Mesothelial cell of epicardium (in vitro differentiated cells): ENCODE data around the gene RNASEH2C. TPM values are rescaled to one million over a fixed set of nuclear protein-coding genes. Genes with fewer than 3 reads are reported as not detected.
"Not testable (repeated sequence)": the region's sequence is repeated elsewhere in the genome, so short reads cannot be mapped to it uniquely, and the experiment has no call there.

ENCODE experiments used
- DNase-seq, 2 experiments: peaks; one replicate each; pipeline ENCODE4 v3.0.0; 2021; ENCODE audit warnings: low spot score in 2 of 2; ENCODE audit not compliant: unreplicated experiment in 2 of 2
- H3K27ac Mint-ChIP-seq: 2 replicates; pipeline ENCODE4 v1.8.0; 2021; ENCODE audit warnings: mixed read lengths
- H3K27me3 Mint-ChIP-seq: 2 replicates; pipeline ENCODE4 v1.8.0; 2021; ENCODE audit warnings: low read depth, mixed read lengths
- H3K36me3 Mint-ChIP-seq: 2 replicates; pipeline ENCODE4 v1.8.0; 2021; ENCODE audit warnings: mixed read lengths
- H3K4me1 Mint-ChIP-seq: 2 replicates; pipeline ENCODE4 v1.8.0; 2021; ENCODE audit warnings: mixed read lengths
- H3K4me3 Mint-ChIP-seq: 2 replicates; pipeline ENCODE4 v1.8.0; 2021; ENCODE audit warnings: mild to moderate bottlenecking, moderate library complexity, mixed read lengths
- H3K9me3 Mint-ChIP-seq: 2 replicates; pipeline ENCODE4 v1.8.0; 2021; ENCODE audit warnings: mixed read lengths
- total RNA-seq: library from RNA; stranded (reverse); gene quantifications from 3 replicates; pipeline ENCODE4 v1.2.1, GENCODE V29; 2021
- TF ChIP-seq, protein P1 (sequence below): fragments of 200-600 bp; sonication (generic); IDR thresholded peaks from one replicate; pipeline ENCODE4 v1.5.0; 2021; ENCODE audit warnings: antibody characterized with exemption; ENCODE audit not compliant: unreplicated experiment

Gene RNASEH2C
- total RNA-seq, 1 donor from 2014 or later, result 45.0 TPM

DNA sequence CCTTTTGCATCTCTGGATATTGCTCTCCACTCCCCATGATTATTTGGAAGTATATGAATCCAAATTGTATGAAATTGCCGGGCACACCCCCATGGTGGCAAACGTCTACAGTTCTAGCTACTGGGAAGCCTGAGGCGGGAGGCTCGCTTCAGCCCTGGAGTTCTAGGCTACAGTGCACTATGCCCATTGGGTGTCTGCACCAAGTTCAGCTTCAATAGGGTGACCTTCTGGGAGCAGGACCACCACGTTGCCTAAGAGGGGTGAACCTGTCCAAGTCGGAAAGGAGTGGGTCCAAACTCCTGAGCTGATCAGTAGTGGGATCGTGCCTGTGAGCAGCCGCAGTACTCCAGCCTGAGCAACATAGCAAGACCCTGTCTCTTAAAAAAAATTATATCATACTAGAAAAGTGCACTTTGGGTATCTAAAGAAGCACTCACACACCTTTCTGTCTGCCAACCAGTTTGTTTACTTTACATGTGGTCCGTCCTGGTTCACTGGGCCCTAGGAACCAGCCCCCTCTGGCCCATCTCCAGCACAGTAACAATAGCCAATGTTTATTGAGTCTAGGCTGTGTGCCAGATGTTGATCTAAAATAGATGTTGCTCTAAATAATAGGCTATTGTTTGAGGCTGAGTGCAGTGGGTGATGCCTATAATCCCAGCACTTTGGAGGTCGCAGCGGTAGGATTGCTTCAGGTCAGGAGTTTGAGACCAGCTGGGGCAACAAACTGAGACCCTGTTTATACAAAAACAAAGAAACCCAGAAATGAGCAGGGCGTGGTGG is 24.9 kb downstream of the RNASEH2C start:
- Mint-ChIP-seq H3K27ac (no peak overlapping the region), H3K27me3 (peaks cover 18% of the 10 kb centered on the region), H3K9me3 (peaks cover 9% of the 10 kb centered on the region), H3K36me3 (no peaks in the 10 kb centered on the region), H3K4me1 (peaks cover 2% of the 10 kb centered on the region), H3K4me3 (no peak overlapping the region)
- no peak for DNase-seq
- TF ChIP-seq, protein P1, sequence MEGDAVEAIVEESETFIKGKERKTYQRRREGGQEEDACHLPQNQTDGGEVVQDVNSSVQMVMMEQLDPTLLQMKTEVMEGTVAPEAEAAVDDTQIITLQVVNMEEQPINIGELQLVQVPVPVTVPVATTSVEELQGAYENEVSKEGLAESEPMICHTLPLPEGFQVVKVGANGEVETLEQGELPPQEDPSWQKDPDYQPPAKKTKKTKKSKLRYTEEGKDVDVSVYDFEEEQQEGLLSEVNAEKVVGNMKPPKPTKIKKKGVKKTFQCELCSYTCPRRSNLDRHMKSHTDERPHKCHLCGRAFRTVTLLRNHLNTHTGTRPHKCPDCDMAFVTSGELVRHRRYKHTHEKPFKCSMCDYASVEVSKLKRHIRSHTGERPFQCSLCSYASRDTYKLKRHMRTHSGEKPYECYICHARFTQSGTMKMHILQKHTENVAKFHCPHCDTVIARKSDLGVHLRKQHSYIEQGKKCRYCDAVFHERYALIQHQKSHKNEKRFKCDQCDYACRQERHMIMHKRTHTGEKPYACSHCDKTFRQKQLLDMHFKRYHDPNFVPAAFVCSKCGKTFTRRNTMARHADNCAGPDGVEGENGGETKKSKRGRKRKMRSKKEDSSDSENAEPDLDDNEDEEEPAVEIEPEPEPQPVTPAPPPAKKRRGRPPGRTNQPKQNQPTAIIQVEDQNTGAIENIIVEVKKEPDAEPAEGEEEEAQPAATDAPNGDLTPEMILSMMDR, result no peak

DNA sequence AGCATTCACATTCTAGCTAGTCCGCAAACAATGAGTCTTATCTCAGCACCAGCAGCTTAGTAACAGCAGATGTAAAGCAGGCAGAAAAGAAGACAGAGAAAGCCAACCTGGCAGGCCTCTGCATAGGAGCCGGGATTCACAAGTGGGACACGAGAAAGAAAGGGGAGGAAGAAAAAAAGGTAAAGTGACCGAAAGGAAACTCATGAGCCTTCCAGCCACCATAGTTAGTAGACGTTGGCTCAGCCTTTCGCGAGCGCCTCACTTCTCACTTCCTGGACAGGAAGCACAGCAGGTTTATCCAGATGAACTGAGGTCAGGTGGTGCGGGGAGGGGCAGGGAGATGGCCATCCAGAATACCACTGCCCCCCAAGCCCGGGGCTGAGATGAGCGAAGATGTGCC is 28.2 kb downstream of the RNASEH2C start:
- Mint-ChIP-seq H3K36me3 (no peaks in the 10 kb centered on the region), H3K4me1 (peaks cover 2% of the 10 kb centered on the region), H3K4me3 (no peak overlapping the region), H3K27ac (no peak overlapping the region), H3K9me3 (no peaks in the 10 kb centered on the region), H3K27me3 (peaks cover 2% of the 10 kb centered on the region)
- no peak for DNase-seq
- TF ChIP-seq, protein P1, result no peak

GRCh38 chr11:65691847-65692246 is 28.8 kb downstream of the RNASEH2C start:
- not testable (repeated sequence) for DNase-seq, H3K4me1 Mint-ChIP-seq, H3K27ac Mint-ChIP-seq, H3K9me3 Mint-ChIP-seq, H3K27me3 Mint-ChIP-seq, H3K4me3 Mint-ChIP-seq, H3K36me3 Mint-ChIP-seq

DNA sequence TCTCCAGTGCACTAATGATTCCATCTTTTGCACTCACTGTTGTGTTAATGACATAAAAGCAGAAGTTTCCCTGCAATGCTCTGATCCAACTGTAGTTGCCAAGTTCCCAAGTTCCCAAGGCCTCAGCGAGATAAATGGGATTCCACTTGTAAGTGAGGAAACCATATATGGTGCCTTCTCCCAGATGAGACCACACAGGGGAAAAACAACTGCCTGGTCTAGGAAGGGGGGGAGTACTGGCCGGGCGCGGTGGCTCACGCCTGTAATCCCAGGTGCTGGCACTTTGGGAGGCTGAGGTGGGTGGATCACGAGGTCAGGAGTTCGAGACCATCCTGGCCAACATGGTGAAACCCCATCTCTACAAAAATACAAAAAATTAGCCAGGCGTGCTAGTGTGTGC is 34.6 kb downstream of the RNASEH2C start:
- H3K4me1 Mint-ChIP-seq, result no peaks in the 10 kb centered on the region

DNA sequence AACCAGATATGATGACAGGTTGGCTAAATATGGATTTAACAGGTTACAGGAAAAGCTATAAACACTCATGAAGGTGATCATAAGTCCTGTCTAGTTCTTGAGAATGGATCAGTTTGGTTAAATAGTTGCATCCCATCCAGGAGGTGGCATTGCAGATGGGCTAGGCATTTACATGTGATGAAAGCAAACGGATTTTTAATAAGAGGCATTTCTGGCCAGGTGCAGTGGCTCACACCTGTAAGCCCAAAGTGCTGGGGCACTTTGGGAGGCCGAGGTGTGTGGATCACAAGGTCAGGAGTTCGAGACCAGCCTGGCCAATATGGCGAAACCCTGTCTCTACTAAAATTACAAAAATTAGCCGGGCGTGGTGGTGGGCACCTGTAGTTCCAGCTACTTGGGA is 37.1 kb downstream of the RNASEH2C start:
- peaks cover 19% of the 10 kb centered on the region for H3K27me3 Mint-ChIP-seq
- not testable (repeated sequence) for H3K9me3 Mint-ChIP-seq, H3K4me3 Mint-ChIP-seq, H3K36me3 Mint-ChIP-seq, H3K27ac Mint-ChIP-seq, H3K4me1 Mint-ChIP-seq, DNase-seq

More for the DNA sequence above, 34.6 kb downstream of the RNASEH2C start:
- H3K27me3 Mint-ChIP-seq, result peaks cover 19% of the 10 kb centered on the region
- H3K36me3 Mint-ChIP-seq, result no peaks in the 10 kb centered on the region
- H3K9me3 Mint-ChIP-seq, result no peaks in the 10 kb centered on the region
- TF ChIP-seq, protein P1, result no peak
- no peak overlapping the region for H3K4me3 Mint-ChIP-seq
- H3K27ac Mint-ChIP-seq, result no peak overlapping the region
- DNase-seq, result no peak

DNA sequence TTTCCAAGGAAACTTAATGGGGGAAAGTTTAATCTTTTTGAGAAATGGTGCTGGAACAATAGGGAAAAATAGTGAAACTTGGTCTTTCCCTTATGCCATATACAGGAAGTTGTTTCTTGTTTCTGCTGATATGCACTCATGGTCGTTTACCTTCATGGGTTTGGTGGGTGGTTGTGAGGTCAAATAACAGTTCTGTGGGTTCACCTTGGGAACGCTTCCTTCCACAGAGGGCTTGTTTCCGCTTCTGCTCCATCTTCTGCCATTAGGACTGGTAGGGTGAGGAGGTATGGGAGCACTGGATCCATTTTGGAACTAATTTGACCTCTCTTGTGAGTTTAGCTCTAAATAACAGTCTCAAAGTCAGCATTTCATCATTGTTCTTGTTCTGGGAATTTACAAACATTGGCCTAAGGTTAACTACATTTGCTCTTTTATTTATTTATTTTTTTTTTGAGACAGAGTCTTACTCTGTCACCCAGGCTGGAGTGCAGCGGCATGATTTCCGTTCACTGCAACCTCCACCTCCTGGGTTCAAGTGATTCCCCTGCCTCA is 40.3 kb downstream of the RNASEH2C start:
- no peak overlapping the region for H3K27ac Mint-ChIP-seq
- no peaks in the 10 kb centered on the region for H3K4me1 Mint-ChIP-seq
- no peak overlapping the region for H3K4me3 Mint-ChIP-seq
- TF ChIP-seq, protein P1, result no peak
- H3K9me3 Mint-ChIP-seq, result no peaks in the 10 kb centered on the region
- H3K27me3 Mint-ChIP-seq, result peaks cover 20% of the 10 kb centered on the region
- DNase-seq, result no peak
- H3K36me3 Mint-ChIP-seq, result no peaks in the 10 kb centered on the region
